SKM-1 (cell line): ENCODE measurements around the gene KBTBD2.
"Not testable (repeated sequence)": the region's sequence is repeated elsewhere in the genome, so short reads cannot be mapped to it uniquely, and the experiment has no call there.

Source experiments
- DNase-seq: peaks from one replicate; lab custom pipeline; 2025; ENCODE audit not compliant: unreplicated experiment; lab: John Stamatoyannopoulos, UW

The KBTBD2 gene

DNA sequence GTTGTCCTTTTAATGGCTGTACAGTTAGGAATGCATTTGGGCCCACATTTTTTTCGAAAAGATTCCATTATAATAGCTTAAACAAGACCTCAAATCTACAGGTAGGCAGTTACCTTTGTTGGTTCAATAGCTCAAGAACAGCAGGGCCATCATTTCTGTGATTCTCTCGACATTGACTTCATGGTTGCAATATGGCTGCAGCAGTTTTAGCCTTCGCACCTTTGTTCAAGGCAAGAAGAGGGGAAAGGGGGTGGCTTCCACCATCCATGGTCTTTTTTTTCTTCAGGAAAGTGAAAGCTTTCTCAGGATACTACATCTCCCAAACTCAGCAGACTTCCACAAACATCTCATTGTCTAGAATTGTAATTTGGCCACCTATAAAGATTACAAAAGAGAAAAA, 2.2 kb upstream of the KBTBD2 start:
- no peak for DNase-seq

DNA sequence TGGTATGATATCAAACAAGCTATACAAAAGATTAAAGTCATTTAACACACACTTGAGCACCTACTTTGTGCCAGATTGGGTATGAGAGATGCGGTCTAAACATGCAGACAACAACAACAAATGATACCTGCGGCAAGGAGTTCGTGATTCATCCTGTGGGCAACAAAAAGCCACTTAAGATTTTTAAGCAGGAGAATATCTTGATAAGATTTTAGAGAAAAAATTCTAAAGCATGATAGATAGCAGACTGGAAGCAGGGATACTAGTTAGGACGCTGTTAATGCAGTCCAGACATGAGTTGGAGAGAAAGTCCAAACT, 1.6 kb upstream of the KBTBD2 start:
- no peak for DNase-seq

DNA sequence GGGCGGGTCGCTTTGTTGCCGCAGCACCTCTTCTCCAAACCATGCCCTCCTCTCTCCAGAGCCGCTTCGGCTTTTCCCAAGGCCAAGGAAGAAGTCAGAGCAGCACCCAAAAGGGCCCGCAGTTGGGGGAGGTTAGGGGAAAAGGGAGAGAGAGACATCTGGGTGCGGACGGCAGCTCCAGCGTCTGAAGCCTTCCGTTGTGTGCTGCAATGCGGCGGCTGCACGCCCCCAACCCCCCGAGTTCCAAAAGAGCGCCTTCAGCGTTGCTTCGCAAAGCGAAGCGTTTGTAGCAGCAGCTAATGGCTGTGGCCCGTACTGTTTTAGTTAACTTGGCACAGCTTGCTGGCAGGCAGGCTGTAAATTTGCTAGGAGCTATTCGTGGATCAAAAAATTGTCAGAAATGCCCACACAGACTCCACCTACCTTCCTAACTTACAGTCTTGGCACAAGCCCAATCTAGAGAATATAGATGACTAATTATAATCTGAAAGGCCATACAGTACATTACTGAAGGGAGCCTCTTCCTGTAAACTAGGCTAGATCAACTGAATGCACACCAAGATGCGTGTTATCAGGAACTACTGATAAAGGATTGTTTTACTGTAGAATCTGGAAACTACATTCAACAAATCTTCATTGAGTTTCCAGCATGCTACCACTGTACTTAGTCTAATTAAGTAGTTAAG, 1.1 kb upstream of the KBTBD2 start:
- no peak for DNase-seq

DNA sequence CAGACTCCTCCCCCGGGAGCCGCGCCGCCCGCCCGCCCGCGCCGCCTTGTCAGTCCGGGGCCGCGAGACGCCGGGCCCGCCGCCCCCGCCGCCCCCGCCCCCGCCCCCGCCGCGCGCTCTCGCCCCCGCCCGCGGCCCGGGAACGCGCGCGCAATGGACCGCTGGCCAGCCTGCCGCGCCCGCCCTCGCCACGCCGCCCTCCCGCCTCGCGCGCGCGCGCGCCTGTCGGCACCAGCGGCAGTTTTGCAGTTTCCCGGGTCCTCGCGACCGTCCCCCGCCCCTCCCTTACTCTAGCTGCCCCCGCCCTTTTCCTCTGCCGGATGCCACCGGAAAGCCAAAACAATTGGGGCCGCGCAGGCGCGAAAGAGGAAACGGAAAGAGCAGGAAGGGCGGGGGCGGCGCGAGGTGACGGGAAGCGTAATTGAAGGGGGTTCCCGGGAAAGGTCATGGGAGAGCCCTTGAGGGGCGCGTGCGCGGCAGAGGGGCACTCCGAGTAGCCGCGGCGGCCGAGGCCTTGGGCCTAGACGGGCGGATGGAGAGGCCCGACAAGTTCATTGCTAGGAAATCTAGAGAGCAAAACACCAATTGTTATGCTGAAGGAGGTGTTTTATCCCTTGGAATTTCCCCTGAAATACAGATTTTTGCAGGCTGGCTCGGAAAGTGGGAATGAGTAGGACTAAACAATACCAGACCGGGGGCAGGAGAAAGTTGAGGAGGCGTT, 400 bp upstream of the KBTBD2 start:
- peak; percentile 80 for DNase-seq

DNA sequence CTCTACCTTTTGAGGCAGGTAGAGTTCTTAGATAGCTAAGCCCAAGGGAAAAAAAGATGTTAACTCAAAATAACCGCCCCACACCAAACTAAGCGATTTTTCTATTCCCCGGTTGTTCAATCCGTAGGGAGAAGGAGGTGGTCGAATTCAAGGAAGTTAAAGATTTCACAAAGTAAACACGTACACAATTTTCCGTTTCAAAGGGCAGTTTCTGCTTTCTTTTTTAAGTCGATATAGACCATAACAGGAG, 842 bp downstream of the KBTBD2 start:
- no peak for DNase-seq

DNA sequence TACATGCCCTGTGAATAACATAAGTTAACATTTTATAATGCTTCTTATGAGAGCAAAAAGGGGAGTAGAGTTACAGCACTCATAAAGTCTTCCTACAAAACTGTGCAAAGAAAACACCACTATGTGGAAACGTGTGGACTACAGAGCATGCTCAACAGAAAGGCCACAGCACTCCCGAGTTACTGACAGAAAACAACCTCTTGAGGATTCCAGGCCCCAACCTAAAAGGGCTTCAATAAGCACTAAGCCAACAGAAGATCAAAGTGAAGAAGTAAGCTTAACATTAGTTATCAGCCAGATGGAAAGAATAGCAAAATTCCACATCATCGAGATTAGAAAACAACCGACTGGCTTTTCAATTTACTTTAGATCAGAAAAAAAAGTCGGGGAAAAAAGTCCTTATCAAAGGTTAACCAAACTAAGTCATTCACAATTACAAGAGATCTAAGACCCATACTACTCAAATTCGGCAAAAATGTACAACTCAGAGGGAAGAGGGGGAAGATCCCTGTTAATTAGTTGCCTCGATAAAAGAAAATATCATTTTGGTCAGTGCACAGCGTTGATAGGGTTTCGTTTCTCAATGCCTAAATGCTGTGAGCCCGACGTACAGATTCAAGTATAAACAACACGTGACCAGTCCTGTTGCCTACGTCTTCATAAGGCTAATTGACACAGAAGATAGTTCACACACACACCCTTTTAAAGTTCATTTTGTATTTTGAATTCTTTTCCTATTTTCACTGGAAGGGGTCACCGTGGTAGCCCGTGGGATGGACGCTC, 1.4 kb downstream of the KBTBD2 start:
- DNase-seq = no peak

DNA sequence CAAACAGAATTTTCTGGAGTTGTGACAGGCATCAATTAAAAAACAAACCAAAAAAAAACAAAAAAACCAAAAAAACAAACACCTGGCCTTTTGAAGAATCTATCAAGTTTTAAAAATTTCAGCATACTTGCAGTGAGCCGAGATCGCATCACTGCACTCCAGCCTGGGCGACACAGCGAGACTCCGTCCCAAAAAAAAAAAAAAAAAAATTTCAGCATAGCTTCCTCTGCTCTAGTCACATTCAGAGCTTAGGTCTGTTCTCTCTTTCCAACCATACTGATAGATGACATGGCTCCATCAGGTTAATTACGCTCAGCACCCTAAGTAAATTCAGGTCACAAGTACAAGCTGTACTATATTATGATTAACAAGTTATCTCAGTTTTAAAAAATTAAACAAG, 3.1 kb downstream of the KBTBD2 start:
- DNase-seq = no peak

DNA sequence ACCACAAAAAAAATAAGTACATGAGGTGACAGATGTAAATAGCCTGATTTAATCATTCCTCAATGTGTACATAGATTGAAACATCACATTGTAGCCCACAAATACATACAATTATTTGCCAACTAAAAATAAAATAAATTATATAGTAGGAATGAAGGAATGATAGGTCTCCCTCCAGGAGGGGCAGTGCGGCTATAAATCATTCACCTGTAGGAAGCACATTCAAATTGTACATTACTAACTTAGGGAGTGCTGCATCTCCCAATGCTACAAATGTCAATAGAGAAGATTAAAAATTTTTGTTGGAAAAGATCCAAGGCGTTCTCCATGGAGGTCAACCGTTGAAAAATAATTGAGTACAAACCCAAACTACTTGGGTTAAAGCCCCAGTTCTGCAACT, 4.2 kb downstream of the KBTBD2 start:
- DNase-seq = no peak

DNA sequence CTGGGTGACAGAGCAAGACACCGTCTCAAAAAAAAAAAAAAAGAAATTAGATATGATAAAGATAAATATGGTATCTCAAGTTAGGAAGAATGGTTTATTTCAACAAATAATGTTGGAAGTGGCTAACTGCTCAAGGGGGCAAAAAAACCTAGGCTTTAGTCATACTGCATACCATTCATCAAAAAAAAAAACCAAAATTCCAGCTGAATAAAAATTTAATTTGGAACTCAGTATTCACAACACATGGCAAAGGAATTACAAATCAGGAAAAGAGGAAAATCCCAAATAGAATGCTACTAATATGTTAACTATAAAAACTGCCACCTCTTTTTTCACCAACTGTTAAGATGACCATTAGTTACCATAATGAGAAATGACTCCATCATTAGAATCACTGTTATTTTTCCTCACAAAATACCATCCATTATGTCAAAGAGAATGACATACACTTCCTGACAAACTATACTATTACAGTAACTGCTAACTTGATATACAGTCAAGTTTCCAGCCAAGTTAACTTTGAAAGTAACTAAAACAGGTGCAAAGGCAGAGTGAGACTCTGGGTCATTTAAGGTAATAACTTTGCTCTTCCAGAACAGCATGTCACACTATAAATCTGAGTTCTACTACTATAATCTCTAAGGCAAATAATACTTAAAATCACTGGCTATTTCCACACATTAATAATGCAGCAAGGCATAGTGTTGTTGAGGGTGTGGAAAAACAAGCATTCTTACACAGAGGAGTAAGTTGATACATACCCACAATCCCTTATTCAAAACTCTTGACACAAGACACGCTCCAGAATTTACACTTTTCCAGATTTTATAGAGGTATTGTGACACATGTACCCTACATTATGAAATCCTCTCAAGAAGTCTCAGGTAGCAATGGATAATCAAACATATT, 10.2 kb downstream of the KBTBD2 start:
- no peak for DNase-seq

DNA sequence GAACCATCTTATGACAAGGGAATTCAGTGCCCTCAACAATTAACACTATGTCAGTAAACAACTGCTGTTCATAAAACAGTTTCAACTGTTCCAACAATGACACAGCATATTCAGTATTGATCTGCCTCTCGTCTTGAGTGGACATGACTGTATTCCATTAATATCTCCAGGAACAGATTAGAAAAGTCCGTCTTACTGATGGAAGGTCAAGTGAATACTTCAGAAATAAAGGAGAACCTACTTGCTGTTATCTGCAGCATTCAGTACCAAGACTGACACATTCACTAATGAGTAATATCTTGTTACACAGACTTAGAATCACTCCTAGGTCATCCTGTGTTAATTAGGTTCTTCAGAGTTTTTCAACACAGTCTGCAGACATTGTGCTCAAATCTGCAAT, 12.1 kb downstream of the KBTBD2 start:
- DNase-seq = no peak

DNA sequence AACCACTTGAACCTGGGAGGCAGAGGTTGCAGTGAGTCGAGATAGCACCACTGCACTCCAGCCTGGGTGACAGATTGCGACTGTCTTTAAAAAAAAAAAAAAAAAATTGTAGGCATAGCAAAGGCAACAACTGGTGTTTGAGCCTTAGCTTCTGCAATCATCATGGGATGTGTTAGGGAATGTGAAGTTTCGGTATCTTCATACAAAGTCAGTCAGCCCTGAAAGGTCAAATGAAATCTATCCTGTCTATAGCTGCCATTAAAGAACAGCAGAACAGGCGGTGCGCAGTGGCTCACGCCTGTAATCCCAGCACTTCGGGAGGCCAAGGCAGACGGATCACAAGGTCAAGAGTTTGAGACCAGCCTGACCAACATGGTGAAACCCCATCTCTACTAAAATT, 13.5 kb downstream of the KBTBD2 start:
- DNase-seq = not testable (repeated sequence)

DNA sequence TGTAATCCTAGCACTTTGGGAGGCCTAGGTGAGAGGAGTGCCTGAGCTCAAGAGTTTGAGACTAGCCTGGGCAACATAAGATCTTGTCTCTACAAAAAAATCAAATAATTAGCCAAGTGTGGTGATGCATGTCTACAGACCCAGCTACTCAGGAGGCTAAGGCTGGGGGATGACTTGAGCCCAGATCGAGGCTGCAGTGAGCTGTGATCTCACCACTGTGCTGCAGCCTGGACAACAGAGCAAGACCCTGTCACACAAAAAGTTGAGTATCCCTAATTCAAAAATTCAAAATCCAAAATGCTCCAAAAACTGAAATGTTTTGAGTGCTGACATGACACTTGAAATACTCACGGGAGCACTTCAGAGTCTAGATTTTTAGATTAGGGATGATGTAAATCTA, 19.1 kb downstream of the KBTBD2 start:
- DNase-seq = no peak

DNA sequence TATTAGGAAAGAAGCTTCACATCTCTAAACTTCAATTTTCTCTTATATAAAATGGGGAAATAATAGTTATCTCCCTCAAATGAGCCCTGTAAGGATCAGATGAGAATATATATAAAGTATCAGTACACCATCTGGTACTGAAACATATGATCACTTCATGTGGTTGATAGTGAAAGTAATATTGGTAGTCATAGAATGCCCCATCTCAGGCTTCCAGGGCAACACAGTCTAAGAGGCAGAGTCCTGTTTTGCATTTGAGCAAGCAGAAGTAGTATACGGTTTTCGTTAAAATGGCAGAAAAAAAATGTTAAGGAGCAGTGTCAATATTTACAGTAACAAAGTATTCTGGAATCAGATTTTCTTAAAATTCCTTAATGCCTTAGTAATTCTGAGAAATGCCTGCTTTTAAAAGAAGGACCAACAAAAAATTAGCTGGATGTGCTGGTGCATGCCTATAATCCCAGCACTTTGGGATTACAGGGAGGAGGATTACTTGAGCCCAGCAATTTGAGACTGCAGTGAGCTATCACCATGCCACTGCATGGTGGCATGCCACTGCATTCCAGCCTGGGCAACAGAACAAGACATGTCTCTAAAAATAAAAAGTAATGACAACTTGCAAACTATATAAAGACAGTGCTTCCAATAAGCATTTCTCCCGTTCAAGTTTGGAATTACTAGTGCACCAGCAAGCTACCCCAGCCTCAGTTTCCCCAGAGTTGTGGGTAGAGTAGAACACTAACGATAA, 19.8 kb downstream of the KBTBD2 start:
- DNase-seq = no peak

DNA sequence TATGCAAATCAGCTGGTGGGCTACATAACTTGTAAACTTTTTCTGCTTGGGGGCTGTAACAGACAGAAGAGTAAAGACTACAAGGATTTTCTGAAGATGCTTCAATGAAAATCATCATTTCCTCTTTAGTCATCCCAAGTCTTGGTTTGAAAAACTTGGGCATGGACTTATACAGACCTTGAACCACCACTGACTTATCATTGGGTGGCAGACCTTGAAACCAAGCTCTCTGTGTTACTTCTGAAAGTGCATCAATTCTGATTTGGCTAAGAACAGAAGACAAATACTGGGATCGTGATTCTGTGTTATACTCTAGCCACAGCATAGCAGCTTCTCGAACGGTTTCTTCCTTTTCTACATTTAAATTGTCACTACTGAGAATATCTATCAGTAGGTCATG, 21.3 kb downstream of the KBTBD2 start:
- DNase-seq = no peak

DNA sequence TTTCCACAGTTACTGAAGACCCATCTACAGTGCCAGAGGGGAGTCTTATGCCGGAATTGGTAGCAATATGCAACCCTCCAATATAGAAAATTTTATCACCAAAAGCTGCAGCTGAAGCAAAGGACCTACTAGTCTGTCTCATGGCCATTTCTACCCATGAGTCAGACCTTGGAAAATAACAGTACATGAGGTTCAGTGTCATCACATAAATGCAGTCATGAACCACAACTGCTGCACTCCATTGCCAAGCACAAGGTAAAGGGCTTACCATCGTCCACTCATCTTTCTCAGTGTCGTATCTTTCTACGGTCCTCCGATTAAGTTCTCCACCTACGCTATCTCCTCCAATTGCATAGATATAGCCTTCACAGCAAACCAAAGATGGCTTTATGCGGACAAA, 21.8 kb downstream of the KBTBD2 start:
- DNase-seq = no peak

DNA sequence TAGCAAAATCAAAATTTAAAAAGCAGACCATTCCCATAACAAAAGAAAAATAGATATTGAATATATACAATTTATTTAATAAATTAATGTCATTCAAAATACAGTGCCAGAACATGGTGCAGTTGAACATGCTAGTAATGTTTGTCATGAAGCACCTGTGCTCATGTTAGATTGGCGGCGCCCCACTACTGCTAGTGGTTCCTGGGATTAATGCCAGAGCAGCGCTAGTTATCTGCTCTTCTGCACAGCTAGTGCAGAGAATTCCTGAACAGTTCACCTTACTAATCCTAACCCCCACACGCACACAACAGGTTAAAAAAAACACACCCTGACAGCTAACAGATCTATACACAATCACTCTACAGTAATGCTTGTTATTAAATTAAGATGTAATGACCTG, 23.4 kb downstream of the KBTBD2 start:
- DNase-seq = no peak

DNA sequence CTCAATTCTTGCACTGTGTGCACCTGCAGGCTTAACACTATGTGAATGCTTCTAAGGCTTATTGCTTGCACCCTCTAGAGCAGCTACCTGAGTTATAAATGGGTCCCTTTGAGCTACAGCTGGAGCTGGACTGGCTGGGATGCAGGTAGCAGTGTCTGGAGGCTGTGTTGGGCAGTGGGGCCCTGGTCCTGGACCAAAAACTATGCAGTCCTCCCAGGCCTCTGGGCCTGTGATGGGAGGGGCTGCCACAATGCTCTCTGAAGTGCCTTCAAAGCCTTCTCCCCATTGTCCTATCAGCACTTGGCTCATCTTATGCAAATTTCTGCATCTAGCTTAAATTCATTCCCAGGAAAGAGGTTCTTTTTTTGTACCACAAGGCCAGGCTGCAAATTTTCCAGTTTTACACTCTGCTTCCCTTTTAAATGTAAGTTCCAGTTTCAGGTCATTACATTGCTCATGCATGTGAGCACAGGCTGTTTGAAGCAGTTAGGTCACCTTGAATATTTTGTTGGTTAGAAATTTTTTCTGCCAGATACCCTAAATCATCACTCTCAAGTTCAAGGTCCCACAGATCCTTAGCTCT, 26.0 kb downstream of the KBTBD2 start:
- DNase-seq = no peak

DNA sequence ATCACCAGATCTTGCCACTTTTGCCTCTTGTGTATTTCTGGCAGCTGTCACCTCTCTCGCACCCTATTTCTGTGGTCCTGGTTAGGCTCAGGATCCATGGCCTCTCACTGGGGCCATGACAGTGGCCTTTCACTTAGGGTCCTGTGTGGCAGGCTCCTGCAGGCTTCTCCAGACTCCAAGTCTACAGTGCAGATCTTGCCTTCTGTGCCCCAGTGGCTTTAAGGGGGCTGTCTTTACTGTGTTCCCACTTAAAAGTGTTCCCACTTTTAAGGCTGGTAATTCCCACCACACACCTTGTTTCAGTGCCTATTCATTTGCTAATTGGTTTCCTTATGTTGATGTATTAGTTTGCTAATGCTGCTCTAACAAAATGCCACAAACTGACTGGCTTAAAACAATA, 27.7 kb downstream of the KBTBD2 start:
- DNase-seq = not testable (repeated sequence)

DNA sequence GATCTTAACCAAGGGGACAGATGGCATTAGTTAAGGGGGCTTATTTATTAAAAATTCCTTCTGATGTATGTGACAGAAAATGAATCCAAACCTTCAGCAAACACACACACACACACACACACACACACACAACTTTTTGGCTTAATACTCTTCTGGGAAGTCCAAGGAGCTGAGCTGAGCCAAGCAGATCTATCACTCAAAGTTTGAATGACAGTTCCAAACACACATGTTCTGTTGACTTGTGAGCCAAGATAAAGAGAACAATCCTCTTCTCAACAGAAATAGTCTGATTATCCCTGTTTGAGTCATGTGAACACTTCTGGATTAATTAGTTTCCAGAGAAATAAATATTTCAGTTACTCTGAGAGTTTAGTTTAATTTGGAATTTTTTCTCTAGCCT, 31.5 kb downstream of the KBTBD2 start:
- DNase-seq = no peak

DNA sequence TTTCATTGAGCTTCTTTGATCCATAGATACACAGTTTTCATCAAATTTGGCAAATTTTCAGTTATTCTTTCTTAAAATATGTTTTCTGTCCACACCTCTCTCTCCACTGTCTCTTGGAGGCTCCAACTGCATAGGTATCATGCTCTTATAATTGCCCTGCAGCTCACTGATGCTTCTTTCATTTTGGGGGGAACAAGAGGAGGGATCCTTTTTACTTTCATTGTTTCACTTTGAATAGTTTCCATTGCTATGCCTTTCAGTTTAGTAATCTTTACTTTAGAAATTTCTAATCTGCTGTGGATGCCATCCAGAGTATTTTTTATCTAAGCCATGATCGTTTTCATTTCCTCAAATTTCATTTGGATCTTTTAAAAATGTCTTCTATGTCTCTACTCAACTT, 32.9 kb downstream of the KBTBD2 start:
- no peak for DNase-seq

DNA sequence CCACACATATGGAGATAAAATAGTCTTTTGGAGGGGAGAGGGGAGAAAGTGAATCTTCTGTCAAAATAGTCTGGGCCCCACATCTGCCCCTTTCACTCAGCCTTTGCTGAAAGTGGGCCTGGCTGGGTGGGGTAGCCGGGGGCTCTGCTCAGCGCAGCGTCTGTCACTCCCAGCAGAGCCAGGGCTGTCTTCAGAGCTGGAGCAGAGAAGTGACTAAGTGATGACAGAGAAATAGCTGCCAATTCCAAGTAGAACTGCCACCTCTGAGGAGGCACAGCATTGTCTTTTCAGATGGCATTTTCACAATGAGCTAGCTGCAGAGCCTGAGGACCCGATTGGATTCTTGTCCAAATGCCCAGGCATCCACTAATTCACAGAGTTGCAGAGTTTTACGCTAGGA, 34.5 kb downstream of the KBTBD2 start:
- not testable (repeated sequence) for DNase-seq
